SK-N-SH (cell line): Measurements from ENCODE around the gene CSTF2T. TPM values are rescaled to one million over a fixed set of nuclear protein-coding genes. Genes with fewer than 3 reads are reported as not detected.

Experiments used
- CTCF ChIA-PET: fragments of 300-600, 350-600 bp; formaldehyde crosslinking; extraction: SDS; loops from one replicate; lab custom pipeline; 2021; lab: Yijun Ruan, JAX
- POLR2A ChIA-PET: fragments of 350-600 bp; sonication (Branson Sonifier 250); formaldehyde crosslinking; extraction: SDS; loops from one replicate; lab custom pipeline; 2020; ENCODE audit warnings: antibody characterized with exemption, inconsistent platforms; lab: Yijun Ruan, JAX
- DNase-seq: peaks from one replicate; pipeline ENCODE4 v3.0.0; 2012
- H2AFZ ChIP-seq: fragments of 200-600 bp; sonication (generic); 2 replicates; pipeline ENCODE4 v1.8.1; 2016; ENCODE audit warnings: antibody characterized with exemption, mild to moderate bottlenecking, low read depth
- H3F3A ChIP-seq: fragments of 200-600 bp; sonication (generic); replicated peaks from 2 replicates; pipeline ENCODE3; 2016; ENCODE audit warnings: antibody characterized with exemption, mild to moderate bottlenecking; ENCODE audit not compliant: insufficient read depth
- H3K27ac ChIP-seq, 2 experiments: fragments of 200-500 bp in 1 of 2; fragments of 200-600 bp in 1 of 2; sonication (Bioruptor generic) in 1 of 2; sonication (generic), shearing (Covaris generic) in 1 of 2; 2 replicates each; pipeline versions ENCODE4 v1.5.1 to v1.6.1; 2014 to 2016; ENCODE audit warnings: low read depth in 2 of 2, inconsistent platforms in 1 of 2, low read length in 1 of 2, mild to moderate bottlenecking in 1 of 2, mixed read lengths in 1 of 2
- H3K27me3 ChIP-seq: fragments of 200-600 bp; sonication (generic), shearing (Covaris generic); 2 replicates; pipeline ENCODE4 v1.6.1; 2016; ENCODE audit warnings: mixed run types; ENCODE audit not compliant: insufficient read depth
- H3K36me3 ChIP-seq, 2 experiments: fragments of 200-500 bp in 1 of 2; fragments of 200-600 bp in 1 of 2; sonication (Bioruptor generic) in 1 of 2; sonication (generic) in 1 of 2; replicated peaks in 1 of 2; 2 replicates each; pipeline versions ENCODE3 to v1.5.1; 2014 to 2016; ENCODE audit warnings: low read length in 1 of 2, mild to moderate bottlenecking in 1 of 2; ENCODE audit not compliant: insufficient read depth in 2 of 2, control insufficient read depth in 1 of 2
- H3K4me1 ChIP-seq, 2 experiments: fragments of 200-500 bp in 1 of 2; fragments of 200-600 bp in 1 of 2; sonication (Bioruptor generic) in 1 of 2; sonication (generic), shearing (Covaris generic) in 1 of 2; 2 replicates each; pipeline versions ENCODE4 v1.5.1 to v1.6.1; 2014 to 2016; ENCODE audit warnings: low read depth in 1 of 2, low read length in 1 of 2, mixed run types in 1 of 2; ENCODE audit not compliant: insufficient read depth in 2 of 2, control insufficient read depth in 1 of 2
- H3K4me2 ChIP-seq: fragments of 200-600 bp; sonication (generic), shearing (Covaris generic); 2 replicates; pipeline ENCODE4 v1.6.1; 2017; ENCODE audit warnings: mixed run types
- H3K4me3 ChIP-seq, 2 experiments: fragments of 200-500 bp in 1 of 2; fragments of 200-600 bp in 1 of 2; sonication (Bioruptor generic) in 1 of 2; sonication (generic), shearing (Covaris generic) in 1 of 2; 2 replicates each; pipeline versions ENCODE4 v1.5.1 to v1.8.1; 2014 to 2016; ENCODE audit warnings: low read depth in 2 of 2, inconsistent platforms in 1 of 2, low read length in 1 of 2, mild to moderate bottlenecking in 1 of 2, mixed read lengths in 1 of 2, moderate library complexity in 1 of 2
- H3K79me2 ChIP-seq: fragments of 200-600 bp; sonication (generic); 2 replicates; pipeline ENCODE4 v1.8.1; 2017; ENCODE audit warnings: mild to moderate bottlenecking; ENCODE audit not compliant: insufficient read depth
- H3K9ac ChIP-seq: fragments of 200-600 bp; sonication (generic); 2 replicates; pipeline ENCODE4 v1.6.1; 2017; ENCODE audit warnings: mixed run types
- H3K9me2 ChIP-seq: fragments of 200-600 bp; sonication (generic); 2 replicates; pipeline ENCODE4 v1.6.1; 2017; ENCODE audit warnings: mixed run types
- H3K9me3 ChIP-seq: fragments of 200-600 bp; sonication (generic); 2 replicates; pipeline ENCODE4 v1.6.1; 2017; ENCODE audit warnings: mixed run types, mild to moderate bottlenecking, moderate library complexity
- H4K20me1 ChIP-seq: fragments of 200-600 bp; sonication (generic); 2 replicates; pipeline ENCODE4 v1.6.1; 2017; ENCODE audit warnings: mild to moderate bottlenecking, mixed run types; ENCODE audit not compliant: insufficient read depth
- CHD2 ChIP-seq: fragments of 150-350 bp; IDR thresholded peaks from 2 replicates; pipeline ENCODE4 v1.6.1; 2018; ENCODE audit warnings: low read length; ENCODE audit not compliant: partially characterized antibody
- ELF1 ChIP-seq: IDR thresholded peaks from 2 replicates; pipeline ENCODE4 v1.4.0; 2012
- EZH2phosphoT487 ChIP-seq: fragments of 200-600 bp; sonication (generic); IDR thresholded peaks from 2 replicates; pipeline ENCODE4 v1.6.1; 2017; ENCODE audit warnings: low read depth, mixed run types, mild to moderate bottlenecking, antibody characterized with exemption, moderate library complexity, borderline replicate concordance
- FOSL2 ChIP-seq: IDR thresholded peaks from 2 replicates; pipeline ENCODE4 v1.4.0; 2012; ENCODE audit warnings: low read depth, mild to moderate bottlenecking, moderate library complexity, borderline replicate concordance
- FOXM1 ChIP-seq: IDR thresholded peaks from 2 replicates; pipeline ENCODE4 v1.4.0; 2012; ENCODE audit warnings: low read depth, mild to moderate bottlenecking
- GATA2 ChIP-seq: sonication (generic); formaldehyde crosslinking; IDR thresholded peaks from 2 replicates; pipeline ENCODE4 v1.5.0; 2020; ENCODE audit warnings: mild to moderate bottlenecking, missing genetic modification reagents
- NRF1 ChIP-seq: IDR thresholded peaks from 2 replicates; pipeline ENCODE4 v1.6.1; 2012; ENCODE audit warnings: low read depth, mild to moderate bottlenecking, low read length
- POLR2AphosphoS5 ChIP-seq: IDR thresholded peaks from 2 replicates; pipeline ENCODE4 v1.6.1; 2012; ENCODE audit warnings: low read depth, low read length
- RAD21 ChIP-seq: IDR thresholded peaks from 2 replicates; pipeline ENCODE4 v1.6.1; 2012; ENCODE audit warnings: mild to moderate bottlenecking, low read length
- RFX5 ChIP-seq: IDR thresholded peaks from 2 replicates; pipeline ENCODE4 v1.6.1; 2012; ENCODE audit warnings: mild to moderate bottlenecking, improper control_type of control experiment, low read length
- RXRA ChIP-seq: IDR thresholded peaks from 2 replicates; pipeline ENCODE4 v1.4.0; 2012; ENCODE audit warnings: low read depth, mild to moderate bottlenecking, borderline replicate concordance
- SIN3A ChIP-seq: IDR thresholded peaks from 2 replicates; pipeline ENCODE4 v1.6.1; 2012; ENCODE audit warnings: low read depth, mild to moderate bottlenecking, low read length, moderate library complexity, borderline replicate concordance
- SMC3 ChIP-seq: IDR thresholded peaks from 2 replicates; pipeline ENCODE4 v1.6.1; 2012; ENCODE audit warnings: low read depth, low read length, improper control_type of control experiment
- TEAD4 ChIP-seq: IDR thresholded peaks from 2 replicates; pipeline ENCODE4 v1.4.0; 2012; ENCODE audit warnings: mild to moderate bottlenecking, borderline replicate concordance; ENCODE audit not compliant: insufficient read depth
- polyA plus RNA-seq, 3 experiments: library from polyadenylated mRNA; depleted of rRNA; stranded (reverse); fragments of >200 nt; gene quantifications; 2 replicates each; pipeline ENCODE4 v1.2.3, GENCODE V29; 2012
- TF ChIP-seq, protein P1 (sequence below): IDR thresholded peaks from 2 replicates; pipeline ENCODE4; 2012
- TF ChIP-seq, protein P2 (sequence below): IDR thresholded peaks from 2 replicates; pipeline ENCODE4 v1.4.0; 2012; ENCODE audit warnings: low read depth, borderline replicate concordance
- TF ChIP-seq, protein P3 (sequence below): fragments of 200-600 bp; sonication (generic); IDR thresholded peaks from 2 replicates; pipeline ENCODE4 v1.6.1; 2017; ENCODE audit warnings: antibody characterized with exemption, mild to moderate bottlenecking, moderate library complexity
- TF ChIP-seq, protein P4 (sequence below): fragments of 150-350 bp; IDR thresholded peaks from 2 replicates; pipeline ENCODE4 v1.6.1; 2017; ENCODE audit warnings: antibody characterized with exemption, low read length, low read depth, borderline replicate concordance
- TF ChIP-seq, protein P5 (sequence below): fragments of 150-350 bp; IDR thresholded peaks from 2 replicates; pipeline ENCODE4 v1.6.1; 2016; ENCODE audit warnings: mild to moderate bottlenecking, low read depth, low read length
- TF ChIP-seq, protein P6 (sequence below): IDR thresholded peaks from 2 replicates; pipeline ENCODE4 v1.4.0; 2012; ENCODE audit warnings: low read depth, borderline replicate concordance

CSTF2T gene
- polyA plus RNA-seq, 1 of the 3 experiments (the other 2 are of a cell fraction): 4.3 TPM

DNA sequence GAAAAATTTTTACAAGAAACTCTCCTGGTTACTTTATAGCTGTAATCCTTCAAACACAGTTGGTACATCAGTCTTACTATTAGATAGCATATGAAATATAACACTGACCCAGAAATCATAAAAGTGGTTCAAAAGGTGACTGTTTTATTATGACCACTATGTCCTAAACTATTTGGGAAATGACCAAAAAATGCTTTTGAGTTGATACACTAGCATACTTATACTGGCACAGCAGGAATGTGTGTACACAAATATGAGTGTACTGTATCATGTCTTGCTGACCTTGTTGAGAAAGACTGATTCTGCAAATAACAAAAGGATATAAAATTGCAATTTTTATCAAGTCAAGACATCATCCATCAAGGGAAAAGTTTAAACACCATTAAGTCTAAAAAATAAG, 24.3 kb downstream of the CSTF2T start:
- ChIA-PET POLR2A (no interaction called here), CTCF (no interaction called here)
- H3K9me3 ChIP-seq: peaks cover 7% of the 10 kb centered on the region; the same call in 1 of the 2 replicates
- no peaks in the 10 kb centered on the region for H3K36me3 ChIP-seq
- TF ChIP-seq SMC3: no peak
- TF ChIP-seq, protein P1, sequence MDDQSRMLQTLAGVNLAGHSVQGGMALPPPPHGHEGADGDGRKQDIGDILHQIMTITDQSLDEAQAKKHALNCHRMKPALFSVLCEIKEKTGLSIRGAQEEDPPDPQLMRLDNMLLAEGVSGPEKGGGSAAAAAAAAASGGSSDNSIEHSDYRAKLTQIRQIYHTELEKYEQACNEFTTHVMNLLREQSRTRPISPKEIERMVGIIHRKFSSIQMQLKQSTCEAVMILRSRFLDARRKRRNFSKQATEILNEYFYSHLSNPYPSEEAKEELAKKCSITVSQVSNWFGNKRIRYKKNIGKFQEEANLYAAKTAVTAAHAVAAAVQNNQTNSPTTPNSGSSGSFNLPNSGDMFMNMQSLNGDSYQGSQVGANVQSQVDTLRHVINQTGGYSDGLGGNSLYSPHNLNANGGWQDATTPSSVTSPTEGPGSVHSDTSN: no peak
- TF ChIP-seq, protein P2, sequence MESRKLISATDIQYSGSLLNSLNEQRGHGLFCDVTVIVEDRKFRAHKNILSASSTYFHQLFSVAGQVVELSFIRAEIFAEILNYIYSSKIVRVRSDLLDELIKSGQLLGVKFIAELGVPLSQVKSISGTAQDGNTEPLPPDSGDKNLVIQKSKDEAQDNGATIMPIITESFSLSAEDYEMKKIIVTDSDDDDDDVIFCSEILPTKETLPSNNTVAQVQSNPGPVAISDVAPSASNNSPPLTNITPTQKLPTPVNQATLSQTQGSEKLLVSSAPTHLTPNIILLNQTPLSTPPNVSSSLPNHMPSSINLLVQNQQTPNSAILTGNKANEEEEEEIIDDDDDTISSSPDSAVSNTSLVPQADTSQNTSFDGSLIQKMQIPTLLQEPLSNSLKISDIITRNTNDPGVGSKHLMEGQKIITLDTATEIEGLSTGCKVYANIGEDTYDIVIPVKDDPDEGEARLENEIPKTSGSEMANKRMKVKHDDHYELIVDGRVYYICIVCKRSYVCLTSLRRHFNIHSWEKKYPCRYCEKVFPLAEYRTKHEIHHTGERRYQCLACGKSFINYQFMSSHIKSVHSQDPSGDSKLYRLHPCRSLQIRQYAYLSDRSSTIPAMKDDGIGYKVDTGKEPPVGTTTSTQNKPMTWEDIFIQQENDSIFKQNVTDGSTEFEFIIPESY: no peak
- no peak for TF ChIP-seq ELF1
- TF ChIP-seq FOSL2: no peak
- TF ChIP-seq, protein P3, sequence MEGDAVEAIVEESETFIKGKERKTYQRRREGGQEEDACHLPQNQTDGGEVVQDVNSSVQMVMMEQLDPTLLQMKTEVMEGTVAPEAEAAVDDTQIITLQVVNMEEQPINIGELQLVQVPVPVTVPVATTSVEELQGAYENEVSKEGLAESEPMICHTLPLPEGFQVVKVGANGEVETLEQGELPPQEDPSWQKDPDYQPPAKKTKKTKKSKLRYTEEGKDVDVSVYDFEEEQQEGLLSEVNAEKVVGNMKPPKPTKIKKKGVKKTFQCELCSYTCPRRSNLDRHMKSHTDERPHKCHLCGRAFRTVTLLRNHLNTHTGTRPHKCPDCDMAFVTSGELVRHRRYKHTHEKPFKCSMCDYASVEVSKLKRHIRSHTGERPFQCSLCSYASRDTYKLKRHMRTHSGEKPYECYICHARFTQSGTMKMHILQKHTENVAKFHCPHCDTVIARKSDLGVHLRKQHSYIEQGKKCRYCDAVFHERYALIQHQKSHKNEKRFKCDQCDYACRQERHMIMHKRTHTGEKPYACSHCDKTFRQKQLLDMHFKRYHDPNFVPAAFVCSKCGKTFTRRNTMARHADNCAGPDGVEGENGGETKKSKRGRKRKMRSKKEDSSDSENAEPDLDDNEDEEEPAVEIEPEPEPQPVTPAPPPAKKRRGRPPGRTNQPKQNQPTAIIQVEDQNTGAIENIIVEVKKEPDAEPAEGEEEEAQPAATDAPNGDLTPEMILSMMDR: no peak
- no peak for TF ChIP-seq POLR2AphosphoS5
- TF ChIP-seq, protein P4, sequence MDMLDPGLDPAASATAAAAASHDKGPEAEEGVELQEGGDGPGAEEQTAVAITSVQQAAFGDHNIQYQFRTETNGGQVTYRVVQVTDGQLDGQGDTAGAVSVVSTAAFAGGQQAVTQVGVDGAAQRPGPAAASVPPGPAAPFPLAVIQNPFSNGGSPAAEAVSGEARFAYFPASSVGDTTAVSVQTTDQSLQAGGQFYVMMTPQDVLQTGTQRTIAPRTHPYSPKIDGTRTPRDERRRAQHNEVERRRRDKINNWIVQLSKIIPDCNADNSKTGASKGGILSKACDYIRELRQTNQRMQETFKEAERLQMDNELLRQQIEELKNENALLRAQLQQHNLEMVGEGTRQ: no peak
- no peak for TF ChIP-seq EZH2phosphoT487
- TF ChIP-seq, protein P5, sequence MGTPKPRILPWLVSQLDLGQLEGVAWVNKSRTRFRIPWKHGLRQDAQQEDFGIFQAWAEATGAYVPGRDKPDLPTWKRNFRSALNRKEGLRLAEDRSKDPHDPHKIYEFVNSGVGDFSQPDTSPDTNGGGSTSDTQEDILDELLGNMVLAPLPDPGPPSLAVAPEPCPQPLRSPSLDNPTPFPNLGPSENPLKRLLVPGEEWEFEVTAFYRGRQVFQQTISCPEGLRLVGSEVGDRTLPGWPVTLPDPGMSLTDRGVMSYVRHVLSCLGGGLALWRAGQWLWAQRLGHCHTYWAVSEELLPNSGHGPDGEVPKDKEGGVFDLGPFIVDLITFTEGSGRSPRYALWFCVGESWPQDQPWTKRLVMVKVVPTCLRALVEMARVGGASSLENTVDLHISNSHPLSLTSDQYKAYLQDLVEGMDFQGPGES: no peak
- TF ChIP-seq TEAD4: no peak
- no peak for TF ChIP-seq SIN3A
- no peak for TF ChIP-seq CHD2
- no peak for TF ChIP-seq RAD21
- no peak for TF ChIP-seq FOXM1
- TF ChIP-seq RXRA: no peak
- TF ChIP-seq RFX5: no peak
- no peak for TF ChIP-seq NRF1
- TF ChIP-seq, protein P6, sequence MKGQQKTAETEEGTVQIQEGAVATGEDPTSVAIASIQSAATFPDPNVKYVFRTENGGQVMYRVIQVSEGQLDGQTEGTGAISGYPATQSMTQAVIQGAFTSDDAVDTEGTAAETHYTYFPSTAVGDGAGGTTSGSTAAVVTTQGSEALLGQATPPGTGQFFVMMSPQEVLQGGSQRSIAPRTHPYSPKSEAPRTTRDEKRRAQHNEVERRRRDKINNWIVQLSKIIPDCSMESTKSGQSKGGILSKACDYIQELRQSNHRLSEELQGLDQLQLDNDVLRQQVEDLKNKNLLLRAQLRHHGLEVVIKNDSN: no peak
- TF ChIP-seq GATA2 (CRISPR knock-in tag): no peak
- H3K4me2 ChIP-seq: no peak overlapping the region
- H3K79me2 ChIP-seq: no peaks in the 10 kb centered on the region
- H3K9me2 ChIP-seq: no peaks in the 10 kb centered on the region
- H3F3A ChIP-seq: no peaks in the 10 kb centered on the region
- no peak overlapping the region for H2AFZ ChIP-seq
- DNase-seq: no peak
- H3K9ac ChIP-seq: no peak overlapping the region
- H3K27me3 ChIP-seq: no peaks in the 10 kb centered on the region
- H3K4me3 ChIP-seq: no peak overlapping the region
- H3K4me1 ChIP-seq: no peaks in the 10 kb centered on the region
- no peak overlapping the region for H3K27ac ChIP-seq
- no peaks in the 10 kb centered on the region for H4K20me1 ChIP-seq
